Progenitor cell of endocrine pancreas (in vitro differentiated cells): ENCODE measurements around the gene ITPK1. TPM values are rescaled to one million over a fixed set of nuclear protein-coding genes. Genes with fewer than 3 reads are reported as not detected.

ENCODE experiments used
- DNase-seq: peaks from one replicate; pipeline ENCODE4 v3.0.0; 2021; ENCODE audit warnings: low spot score; ENCODE audit not compliant: unreplicated experiment
- H3K27ac Mint-ChIP-seq: 2 replicates; pipeline ENCODE4 v1.8.0; 2021; ENCODE audit warnings: mild to moderate bottlenecking, moderate library complexity, mixed read lengths
- H3K27me3 Mint-ChIP-seq: 2 replicates; pipeline ENCODE4 v1.8.0; 2021; ENCODE audit warnings: mixed read lengths
- H3K36me3 Mint-ChIP-seq: 2 replicates; pipeline ENCODE4 v1.8.0; 2022; ENCODE audit warnings: mixed read lengths; ENCODE audit not compliant: insufficient read depth
- H3K4me1 Mint-ChIP-seq: 2 replicates; pipeline ENCODE4 v1.8.0; 2021; ENCODE audit warnings: low read depth, mixed read lengths
- H3K4me3 Mint-ChIP-seq: 2 replicates; pipeline ENCODE4 v1.8.0; 2021; ENCODE audit warnings: low read depth, mild to moderate bottlenecking, moderate library complexity, mixed read lengths
- H3K9me3 Mint-ChIP-seq: 2 replicates; pipeline ENCODE4 v1.8.0; 2021; ENCODE audit warnings: low read depth, mixed read lengths
- CTCF ChIP-seq: fragments of 200-600 bp; sonication (generic); IDR thresholded peaks from one replicate; pipeline ENCODE4 v1.5.0; 2021; ENCODE audit warnings: antibody characterized with exemption, mild to moderate bottlenecking; ENCODE audit not compliant: unreplicated experiment
- total RNA-seq: library from RNA; stranded (reverse); gene quantifications from 2 replicates; pipeline ENCODE4 v1.2.1, GENCODE V29; 2021

Gene ITPK1
- total RNA-seq, 1 donor from 2014 or later: 72.0 TPM

- peaks cover 24% of the 10 kb centered on the region for H3K27me3 Mint-ChIP-seq
- DNase-seq: no peak
- no peak for TF ChIP-seq CTCF
- H3K4me1 Mint-ChIP-seq: peaks cover 13% of the 10 kb centered on the region
- H3K36me3 Mint-ChIP-seq: no peaks in the 10 kb centered on the region
- H3K9me3 Mint-ChIP-seq: peaks cover 11% of the 10 kb centered on the region
- H3K4me3 Mint-ChIP-seq: no peak overlapping the region
- H3K27ac Mint-ChIP-seq: no peak overlapping the region
These were observed 223.1 kb downstream of the ITPK1 start for GRCh38 chr14:92892589-92892988.

GRCh38 chr14:92890830-92891588 is 224.7 kb downstream of the ITPK1 start:
- DNase-seq: no peak
- Mint-ChIP-seq H3K4me1 (peaks cover 16% of the 10 kb centered on the region), H3K27ac (peak overlapping the region; percentile 1), H3K27me3 (peaks cover 30% of the 10 kb centered on the region), H3K36me3 (no peaks in the 10 kb centered on the region), H3K9me3 (peaks cover 11% of the 10 kb centered on the region), H3K4me3 (no peak overlapping the region)
- TF ChIP-seq CTCF: no peak

GRCh38 chr14:92888896-92889295 is 226.8 kb downstream of the ITPK1 start:
- peaks cover 33% of the 10 kb centered on the region for H3K27me3 Mint-ChIP-seq
- peaks cover 11% of the 10 kb centered on the region for H3K9me3 Mint-ChIP-seq
- TF ChIP-seq CTCF: no peak
- no peaks in the 10 kb centered on the region for H3K36me3 Mint-ChIP-seq
- peaks cover 19% of the 10 kb centered on the region for H3K4me1 Mint-ChIP-seq
- H3K27ac Mint-ChIP-seq: no peak overlapping the region
- no peak overlapping the region for H3K4me3 Mint-ChIP-seq
- no peak for DNase-seq

GRCh38 chr14:92887157-92887556 is 228.6 kb downstream of the ITPK1 start:
- no peaks in the 10 kb centered on the region for H3K36me3 Mint-ChIP-seq
- DNase-seq: no peak
- H3K4me1 Mint-ChIP-seq: peaks cover 17% of the 10 kb centered on the region
- peaks cover 6% of the 10 kb centered on the region for H3K9me3 Mint-ChIP-seq
- H3K27me3 Mint-ChIP-seq: peaks cover 33% of the 10 kb centered on the region
- H3K4me3 Mint-ChIP-seq: no peak overlapping the region
- H3K27ac Mint-ChIP-seq: no peak overlapping the region
- TF ChIP-seq CTCF: no peak

Other genes with a start within 250 kb of the ITPK1 start
- 1,495 and 1,590 TPM in 2 replicates for gene CHGA, start 192.8 kb downstream of the ITPK1 start, total RNA-seq
- gene MOAP1, start 69.0 kb upstream of the ITPK1 start, total RNA-seq: 23.3 and 23.4 TPM in 2 replicates
- 27.6 and 28.3 TPM in 2 replicates for gene LYSET, start 69.4 kb upstream of the ITPK1 start, total RNA-seq
- gene GON7, start 91.1 kb upstream of the ITPK1 start, total RNA-seq: 9.0 and 10.6 TPM in 2 replicates
- 16.0 and 17.2 TPM in 2 replicates for gene UBR7, start 91.3 kb upstream of the ITPK1 start, total RNA-seq
- 56.8 and 65.5 TPM in 2 replicates for gene BTBD7, start 217.1 kb upstream of the ITPK1 start, total RNA-seq
- gene COX8C, start 231.3 kb upstream of the ITPK1 start, total RNA-seq: 1.1 TPM in 1 of 2 replicates, not detected in the other